Liver (tissue), 2 donors: ENCODE data around the gene LLGL1.

Source experiments
- CTCF ChIP-seq: fragments of 150-350 bp; IDR thresholded peaks from 2 replicates; pipeline ENCODE4 v1.5.1; 2017; ENCODE audit warnings: improper control_type of control experiment, low read depth, low read length; ENCODE audit not compliant: missing input control
- MAX ChIP-seq: IDR thresholded peaks from 2 replicates; pipeline ENCODE4 v1.6.1; 2016; ENCODE audit warnings: antibody characterized with exemption
- REST ChIP-seq: IDR thresholded peaks from 2 replicates; pipeline ENCODE4 v1.6.1; 2016; ENCODE audit warnings: antibody characterized with exemption, mild to moderate bottlenecking
- donor health status: healthy.

GRCh38 chr17:18263885-18264682 is 38.6 kb downstream of the LLGL1 start:
- no peak for TF ChIP-seq CTCF
- TF ChIP-seq MAX: no peak
- no peak for TF ChIP-seq REST
